ENCODE measurements around the gene LEP.

LEP gene

GRCh38 chr7:128268233-128268632, 27.2 kb downstream of the LEP start:
- Histone ChIP-seq H3K4me3 (no peak overlapping the region), H3K27ac (peak overlapping the region; percentile 98), H3K9ac (ENCODE audit: insufficient read length) (no peak overlapping the region), H3K9me3 (ENCODE audit: low read depth, low read length) (no peaks in the 10 kb centered on the region), H3K36me3 (ENCODE audit: insufficient read depth, low read length) (no peaks in the 10 kb centered on the region)
- no peak for DNase-seq (ENCODE audit: low read depth, low spot score)
- TF ChIP-seq FOXP2 (optimal IDR thresholded peaks at IDR 0.05; ENCODE audit: control extremely low read depth, extremely low read length, insufficient read depth) (no peak), EZH2 (IDR thresholded peaks at IDR 0.05) (no peak), POLR2AphosphoS5 (IDR thresholded peaks at IDR 0.05; ENCODE audit: borderline replicate concordance, low read depth, low read length) (no peak)

- no peak for TF ChIP-seq EZH2 (IDR thresholded peaks at IDR 0.05)
- TF ChIP-seq FOXP2 (optimal IDR thresholded peaks at IDR 0.05; ENCODE audit: control extremely low read depth, extremely low read length, insufficient read depth): no peak
- no peak for TF ChIP-seq POLR2AphosphoS5 (IDR thresholded peaks at IDR 0.05; ENCODE audit: borderline replicate concordance, low read depth, low read length)
- no peak for DNase-seq (ENCODE audit: low read depth, low spot score)
- H3K36me3 ChIP-seq (ENCODE audit: insufficient read depth, low read length): no peaks in the 10 kb centered on the region
- H3K9ac ChIP-seq (ENCODE audit: insufficient read length): no peak overlapping the region
- no peak overlapping the region for H3K27ac ChIP-seq
- no peak overlapping the region for H3K4me3 ChIP-seq
- H3K9me3 ChIP-seq (ENCODE audit: low read depth, low read length): no peaks in the 10 kb centered on the region
These were observed 29.8 kb downstream of the LEP start for GRCh38 chr7:128270826-128271272.

DNA sequence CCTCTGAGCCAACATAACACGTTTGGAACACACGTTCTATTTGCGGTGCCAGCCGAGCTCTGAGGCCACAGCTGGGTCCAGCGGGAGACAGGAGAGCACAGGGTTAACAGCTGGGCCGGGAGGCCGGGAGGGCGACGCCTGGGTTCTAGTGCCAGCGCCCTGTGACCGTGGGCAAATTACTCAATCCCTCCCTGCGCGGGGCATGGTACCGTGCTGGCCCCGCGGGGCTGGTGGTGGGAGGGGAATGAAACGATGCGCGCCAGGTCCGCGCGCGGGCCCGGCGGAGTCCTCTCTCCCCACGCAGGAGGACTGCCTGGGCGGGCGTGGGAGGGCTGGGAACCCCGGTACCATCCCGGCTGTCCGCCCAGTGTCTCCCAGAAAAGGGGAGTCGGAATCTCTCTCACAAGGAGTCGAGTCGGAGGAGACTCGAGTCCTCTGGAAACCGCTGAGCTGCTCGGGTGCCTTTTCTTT, 30.4 kb downstream of the LEP start:
- no peak overlapping the region for H3K4me3 ChIP-seq
- no peak for DNase-seq (ENCODE audit: low read depth, low spot score)
- no peaks in the 10 kb centered on the region for H3K9me3 ChIP-seq (ENCODE audit: low read depth, low read length)
- H3K27ac ChIP-seq: no peak overlapping the region
- no peak for TF ChIP-seq EZH2 (IDR thresholded peaks at IDR 0.05)
- no peak for TF ChIP-seq POLR2AphosphoS5 (IDR thresholded peaks at IDR 0.05; ENCODE audit: borderline replicate concordance, low read depth, low read length)
- TF ChIP-seq FOXP2 (optimal IDR thresholded peaks at IDR 0.05; ENCODE audit: control extremely low read depth, extremely low read length, insufficient read depth): no peak
- H3K36me3 ChIP-seq (ENCODE audit: insufficient read depth, low read length): no peaks in the 10 kb centered on the region
- H3K9ac ChIP-seq (ENCODE audit: insufficient read length): no peak overlapping the region

DNA sequence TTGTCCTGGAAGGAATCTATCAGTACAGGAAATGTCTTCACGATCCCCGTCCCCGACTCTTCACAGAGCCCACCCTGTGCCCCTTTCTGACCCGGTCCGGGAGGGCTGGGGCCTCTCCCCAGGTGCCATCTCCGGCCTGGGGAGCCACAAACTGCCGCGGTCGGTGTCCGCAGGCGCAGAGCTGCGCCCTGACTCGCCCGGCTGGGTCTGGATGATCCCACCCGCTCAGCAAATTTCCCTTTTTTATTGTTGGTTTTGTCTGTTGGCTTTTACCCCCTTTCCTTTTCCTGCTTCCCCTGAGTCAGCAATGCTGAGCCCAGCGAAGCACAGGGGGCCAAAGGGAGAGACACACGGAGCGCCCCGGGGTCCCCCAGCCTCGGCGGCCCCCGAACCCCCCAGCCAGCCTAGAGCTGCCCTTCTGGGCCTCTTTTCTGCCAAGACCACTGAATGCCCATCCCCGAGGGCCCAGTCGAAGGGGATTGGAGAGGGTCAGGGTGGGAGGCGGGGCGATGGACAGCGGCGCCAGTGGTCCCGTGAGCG, 30.9 kb downstream of the LEP start:
- DNase-seq (ENCODE audit: low read depth, low spot score): no peak
- Histone ChIP-seq H3K36me3 (ENCODE audit: insufficient read depth, low read length) (no peaks in the 10 kb centered on the region), H3K9me3 (ENCODE audit: low read depth, low read length) (no peaks in the 10 kb centered on the region), H3K27ac (no peak overlapping the region), H3K9ac (ENCODE audit: insufficient read length) (no peak overlapping the region), H3K4me3 (no peak overlapping the region)
- TF ChIP-seq FOXP2 (optimal IDR thresholded peaks at IDR 0.05; ENCODE audit: control extremely low read depth, extremely low read length, insufficient read depth) (no peak), EZH2 (IDR thresholded peaks at IDR 0.05) (no peak), POLR2AphosphoS5 (IDR thresholded peaks at IDR 0.05; ENCODE audit: borderline replicate concordance, low read depth, low read length) (no peak)

GRCh38 chr7:128274246-128274883, 33.3 kb downstream of the LEP start:
- TF ChIP-seq POLR2AphosphoS5 (IDR thresholded peaks at IDR 0.05; ENCODE audit: borderline replicate concordance, low read depth, low read length): no peak
- no peak for TF ChIP-seq EZH2 (IDR thresholded peaks at IDR 0.05)
- TF ChIP-seq FOXP2 (optimal IDR thresholded peaks at IDR 0.05; ENCODE audit: control extremely low read depth, extremely low read length, insufficient read depth): no peak
- Histone ChIP-seq H3K36me3 (ENCODE audit: insufficient read depth, low read length) (no peaks in the 10 kb centered on the region), H3K27ac (0 out of 2 replicates have a peak overlapping the region, but pooled peaks have one; percentile 3)

DNA sequence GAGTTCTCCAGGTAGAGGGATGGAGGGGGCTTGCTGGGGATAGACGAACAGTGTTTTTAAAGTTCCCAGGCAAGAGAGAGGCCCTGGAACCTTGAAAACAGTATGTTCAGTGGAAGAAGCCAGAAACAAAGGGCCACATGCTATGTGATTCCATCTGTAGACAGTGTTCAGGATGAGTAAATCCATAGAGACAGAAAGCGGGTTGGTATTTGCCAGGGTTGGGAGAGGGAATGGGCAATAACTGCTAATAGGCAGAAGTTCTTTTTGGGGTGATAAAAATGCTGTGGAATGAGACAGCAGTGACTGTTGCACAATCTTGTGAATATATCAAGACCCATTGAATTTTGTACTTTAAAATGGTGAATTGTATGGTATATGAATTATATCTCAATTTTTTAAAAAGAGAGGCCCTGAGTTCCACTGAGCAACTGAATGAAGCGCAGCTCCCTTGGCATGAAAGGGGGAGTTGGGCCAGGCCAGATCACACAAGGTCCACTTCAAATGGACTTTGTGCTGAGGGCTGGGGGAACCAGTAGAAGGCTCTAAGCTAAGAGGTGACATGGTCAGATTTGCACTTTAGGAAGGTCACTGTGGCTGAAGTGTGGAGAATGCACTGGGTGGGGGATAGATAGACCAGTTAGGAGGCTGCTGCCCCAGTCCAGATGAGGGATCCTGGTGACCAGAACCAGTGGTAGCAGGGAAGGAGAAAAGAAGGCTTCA, 34.0 kb downstream of the LEP start:
- no peaks in the 10 kb centered on the region for H3K36me3 ChIP-seq (ENCODE audit: insufficient read depth, low read length)
- no peak overlapping the region for H3K4me3 ChIP-seq
- TF ChIP-seq EZH2 (IDR thresholded peaks at IDR 0.05): no peak
- TF ChIP-seq FOXP2 (optimal IDR thresholded peaks at IDR 0.05; ENCODE audit: control extremely low read depth, extremely low read length, insufficient read depth): no peak
- no peak for TF ChIP-seq POLR2AphosphoS5 (IDR thresholded peaks at IDR 0.05; ENCODE audit: borderline replicate concordance, low read depth, low read length)
- no peak overlapping the region for H3K9ac ChIP-seq (ENCODE audit: insufficient read length)
- H3K9me3 ChIP-seq (ENCODE audit: low read depth, low read length): no peaks in the 10 kb centered on the region; the same call in 1 of the 2 replicates
- H3K27ac ChIP-seq: 0 out of 2 replicates have a peak overlapping the region, but pooled peaks have one; percentile 3
- DNase-seq (ENCODE audit: low read depth, low spot score): no peak

More at GRCh38 chr7:128274246-128274883, 33.3 kb downstream of the LEP start:
- Histone ChIP-seq H3K9ac (ENCODE audit: insufficient read length) (peak overlapping the region; percentile 15), H3K9me3 (ENCODE audit: low read depth, low read length) (no peaks in the 10 kb centered on the region; the same call in 1 of the 2 replicates), H3K4me3 (no peak overlapping the region)
- DNase-seq (ENCODE audit: low read depth, low spot score): no peak

DNA sequence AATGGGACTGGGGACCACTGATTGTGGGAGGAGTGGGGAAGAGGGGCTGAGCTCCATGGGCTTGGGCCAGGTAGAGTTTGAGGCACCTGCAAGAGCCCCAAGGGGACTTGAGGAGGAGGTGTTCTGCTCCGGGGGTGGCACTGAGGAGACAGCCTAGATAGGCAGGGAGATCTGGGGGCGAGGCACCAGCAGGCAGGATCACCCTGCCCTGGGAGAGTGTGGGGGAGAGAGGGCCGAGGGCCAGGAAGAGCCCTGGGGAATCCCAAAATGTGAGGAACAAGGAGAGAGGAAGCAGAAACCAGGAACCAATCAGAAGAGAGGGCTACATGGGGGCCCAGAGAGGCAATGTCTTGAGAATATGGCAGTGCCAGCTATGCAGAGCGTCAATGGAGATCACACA, 34.6 kb downstream of the LEP start:
- Histone ChIP-seq H3K9me3 (ENCODE audit: low read depth, low read length) (no peaks in the 10 kb centered on the region; the same call in 1 of the 2 replicates), H3K4me3 (no peak overlapping the region), H3K9ac (ENCODE audit: insufficient read length) (no peak overlapping the region), H3K36me3 (ENCODE audit: insufficient read depth, low read length) (no peaks in the 10 kb centered on the region), H3K27ac (no peak overlapping the region)
- TF ChIP-seq EZH2 (IDR thresholded peaks at IDR 0.05) (no peak), POLR2AphosphoS5 (IDR thresholded peaks at IDR 0.05; ENCODE audit: borderline replicate concordance, low read depth, low read length) (no peak), FOXP2 (optimal IDR thresholded peaks at IDR 0.05; ENCODE audit: control extremely low read depth, extremely low read length, insufficient read depth) (no peak)
- DNase-seq (ENCODE audit: low read depth, low spot score): no peak

- no peaks in the 10 kb centered on the region; the same call in 1 of the 2 replicates for H3K9me3 ChIP-seq (ENCODE audit: low read depth, low read length)
- H3K4me3 ChIP-seq: no peak overlapping the region
- H3K9ac ChIP-seq (ENCODE audit: insufficient read length): no peak overlapping the region
- no peaks in the 10 kb centered on the region for H3K36me3 ChIP-seq (ENCODE audit: insufficient read depth, low read length)
- TF ChIP-seq EZH2 (IDR thresholded peaks at IDR 0.05): no peak
- no peak for TF ChIP-seq FOXP2 (optimal IDR thresholded peaks at IDR 0.05; ENCODE audit: control extremely low read depth, extremely low read length, insufficient read depth)
- TF ChIP-seq POLR2AphosphoS5 (IDR thresholded peaks at IDR 0.05; ENCODE audit: borderline replicate concordance, low read depth, low read length): no peak
- no peak for DNase-seq (ENCODE audit: low read depth, low spot score)
- no peak overlapping the region for H3K27ac ChIP-seq
These were observed 37.3 kb downstream of the LEP start for GRCh38 chr7:128278366-128278765.

Measured in SK-N-MC (cell line).